ENCODE measurements around the gene FGD3.

The FGD3 gene

DNA sequence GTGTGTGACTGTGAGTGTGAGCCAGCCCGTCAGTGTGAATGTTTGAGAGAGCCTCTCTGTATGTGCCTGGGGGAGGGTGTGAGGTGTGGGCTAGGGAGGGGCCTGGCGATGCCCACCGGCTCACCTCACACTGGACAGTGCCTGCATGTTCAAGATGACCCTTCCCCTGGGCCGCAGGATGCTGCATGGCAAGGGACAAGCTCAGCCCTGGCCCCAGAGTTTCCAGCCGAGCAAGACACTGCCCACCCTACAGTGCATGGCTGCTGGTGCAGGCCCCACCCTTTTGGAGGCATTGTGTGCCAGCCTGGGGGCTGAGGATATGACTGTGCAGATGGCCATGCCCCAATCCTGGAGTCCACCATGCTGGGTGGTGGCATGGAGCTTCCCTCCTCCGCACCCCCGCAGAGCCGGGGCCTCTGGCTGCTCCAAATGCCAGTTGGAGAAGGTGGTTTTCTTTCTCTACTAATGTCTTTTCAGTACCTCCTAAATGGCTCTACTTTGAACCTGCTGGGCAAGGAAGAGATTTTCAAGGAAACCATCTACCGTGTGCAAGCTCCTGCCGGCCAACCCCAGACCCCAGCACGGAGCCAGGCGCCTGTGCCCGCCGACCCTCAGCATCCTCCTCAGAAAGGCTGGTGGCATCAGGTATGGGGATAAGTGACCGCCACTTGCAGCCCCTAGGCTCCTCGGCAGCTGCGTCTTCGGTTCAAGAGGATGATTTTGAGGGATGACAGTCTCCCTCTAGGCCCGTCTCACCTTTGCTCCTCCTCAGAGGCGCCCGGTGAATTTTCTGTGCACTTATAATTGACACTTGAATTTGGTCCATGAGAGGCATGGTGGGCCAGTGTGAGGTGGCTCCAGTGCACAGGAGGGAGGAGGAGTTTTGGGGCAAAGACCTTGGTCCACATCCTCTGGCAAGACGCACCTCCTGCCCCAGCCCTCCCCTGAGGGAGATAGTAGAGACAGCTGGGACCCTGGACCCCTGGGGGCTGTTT lies 27.7 kb downstream of the FGD3 start:
- DNase-seq = no peak
- no peak overlapping the region for H2AK5ac ChIP-seq (ENCODE audit: low read length, severe bottlenecking)
- no peaks in the 10 kb centered on the region for H3K79me1 ChIP-seq (replicated peaks; ENCODE audit: low read length, poor library complexity, severe bottlenecking)

GRCh38 chr9:92976431-92976830 lies 29.1 kb downstream of the FGD3 start:
- 90% methylated on average over 16 of the region's 16 CpGs for WGBS
- Histone ChIP-seq H2BK120ac (ENCODE audit: low read depth, low read length) (no peak overlapping the region), H3K4me2 (ENCODE audit: low read length, poor library complexity, severe bottlenecking) (no peak overlapping the region), H3K9ac (ENCODE audit: low read length) (no peak overlapping the region), H4K8ac (ENCODE audit: low read length) (no peak overlapping the region), H3K79me1 (replicated peaks; ENCODE audit: low read length, poor library complexity, severe bottlenecking) (no peaks in the 10 kb centered on the region), H3K14ac (ENCODE audit: low read length in 2 of 2) (no peak overlapping the region), H2BK5ac (ENCODE audit: low read depth, low read length, poor library complexity, severe bottlenecking) (no peak overlapping the region), H3K4ac (ENCODE audit: low read depth in 1 of 2, low read length in 2 of 2) (no peak overlapping the region), H3K4me3 (ENCODE audit: insufficient read depth in 1 of 2, low read depth in 1 of 2, low read length in 2 of 2) (no peak overlapping the region), H2BK15ac (ENCODE audit: low read depth, poor library complexity, severe bottlenecking) (no peak overlapping the region), H4K91ac (ENCODE audit: low read length) (no peak overlapping the region), H3K18ac (ENCODE audit: low read depth in 1 of 2, low read length in 2 of 2) (no peak overlapping the region), H3K9me3 (ENCODE audit: control insufficient read depth, low read length) (no peaks in the 10 kb centered on the region), H3K27ac (ENCODE audit: low read length, poor library complexity, severe bottlenecking) (no peak overlapping the region), H2BK12ac (ENCODE audit: low read length in 2 of 2) (no peak overlapping the region), H3K36me3 (ENCODE audit: control insufficient read depth in 1 of 2, insufficient read depth in 2 of 2, low read depth in 1 of 2, low read length in 2 of 2) (no peaks in the 10 kb centered on the region), H3K4me1 (ENCODE audit: control insufficient read depth, insufficient read depth, low read depth, low read length) (peaks cover 2% of the 10 kb centered on the region), H3K27me3 (ENCODE audit: control insufficient read depth in 1 of 2, insufficient read depth in 1 of 2, low read length in 2 of 2) (peaks cover 0 to 22% of the 10 kb centered on the region in 2 experiments), H2AK5ac (ENCODE audit: low read length, severe bottlenecking) (no peak overlapping the region), H2AFZ (ENCODE audit: low read depth, low read length) (no peak overlapping the region), H3K23ac (ENCODE audit: low read length in 2 of 2) (no peak overlapping the region)
- no peak for DNase-seq

More for the DNA sequence above, 27.7 kb downstream of the FGD3 start:
- Histone ChIP-seq H3K9me3 (ENCODE audit: control insufficient read depth, low read length) (no peaks in the 10 kb centered on the region), H3K18ac (ENCODE audit: low read depth in 1 of 2, low read length in 2 of 2) (no peak overlapping the region), H3K27ac (ENCODE audit: low read length, poor library complexity, severe bottlenecking) (no peak overlapping the region), H3K14ac (ENCODE audit: low read length in 2 of 2) (no peak overlapping the region), H2AFZ (ENCODE audit: low read depth, low read length) (no peak overlapping the region), H2BK12ac (ENCODE audit: low read length in 2 of 2) (no peak overlapping the region), H4K8ac (ENCODE audit: low read length) (no peak overlapping the region), H3K4ac (ENCODE audit: low read depth in 1 of 2, low read length in 2 of 2) (no peak overlapping the region), H3K27me3 (ENCODE audit: control insufficient read depth in 1 of 2, insufficient read depth in 1 of 2, low read length in 2 of 2) (peaks cover 0 to 22% of the 10 kb centered on the region in 2 experiments), H2BK15ac (ENCODE audit: low read depth, poor library complexity, severe bottlenecking) (no peak overlapping the region), H3K23ac (ENCODE audit: low read length in 2 of 2) (no peak overlapping the region), H2BK120ac (ENCODE audit: low read depth, low read length) (no peak overlapping the region), H4K91ac (ENCODE audit: low read length) (peak overlapping the region; percentile 25), H3K4me2 (ENCODE audit: low read length, poor library complexity, severe bottlenecking) (no peak overlapping the region), H3K4me3 (ENCODE audit: insufficient read depth in 1 of 2, low read depth in 1 of 2, low read length in 2 of 2) (no peak overlapping the region), H3K9ac (ENCODE audit: low read length) (no peak overlapping the region), H3K4me1 (ENCODE audit: control insufficient read depth, insufficient read depth, low read depth, low read length) (peaks cover 2% of the 10 kb centered on the region), H3K36me3 (ENCODE audit: control insufficient read depth in 1 of 2, insufficient read depth in 2 of 2, low read depth in 1 of 2, low read length in 2 of 2) (no peaks in the 10 kb centered on the region), H2BK5ac (ENCODE audit: low read depth, low read length, poor library complexity, severe bottlenecking) (no peak overlapping the region)
- 80% methylated on average over 20 of the region's 22 CpGs for WGBS

DNA sequence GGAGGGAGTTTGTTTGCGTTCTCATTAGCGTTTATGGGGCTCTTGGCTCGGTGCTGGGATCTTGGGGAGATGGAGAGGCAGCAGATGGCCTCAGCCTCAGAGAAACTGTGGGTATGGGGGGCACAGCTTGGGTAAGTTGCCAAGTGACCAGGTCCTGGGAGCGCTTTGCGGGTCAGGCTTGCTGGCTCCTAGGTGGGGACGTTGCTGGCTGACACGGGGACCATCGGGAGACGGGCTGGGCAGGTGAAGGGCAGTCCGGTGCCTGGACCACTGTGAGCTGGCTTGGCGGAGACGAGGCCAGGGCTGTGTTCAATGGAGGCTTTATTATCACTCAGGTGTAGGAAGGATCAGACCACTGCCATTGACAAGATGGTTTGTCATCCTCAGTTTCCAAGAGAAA lies 30.0 kb downstream of the FGD3 start:
- Histone ChIP-seq H3K4me3 (ENCODE audit: insufficient read depth in 1 of 2, low read depth in 1 of 2, low read length in 2 of 2) (no peak overlapping the region), H2BK5ac (ENCODE audit: low read depth, low read length, poor library complexity, severe bottlenecking) (no peak overlapping the region), H3K4me2 (ENCODE audit: low read length, poor library complexity, severe bottlenecking) (no peak overlapping the region), H3K18ac (ENCODE audit: low read depth in 1 of 2, low read length in 2 of 2) (no peak overlapping the region), H3K36me3 (ENCODE audit: control insufficient read depth in 1 of 2, insufficient read depth in 2 of 2, low read depth in 1 of 2, low read length in 2 of 2) (no peaks in the 10 kb centered on the region), H3K9me3 (ENCODE audit: control insufficient read depth, low read length) (peaks cover 6% of the 10 kb centered on the region), H3K23ac (ENCODE audit: low read length in 2 of 2) (no peak overlapping the region), H4K8ac (ENCODE audit: low read length) (no peak overlapping the region), H2BK12ac (ENCODE audit: low read length in 2 of 2) (no peak overlapping the region), H3K27me3 (ENCODE audit: control insufficient read depth in 1 of 2, insufficient read depth in 1 of 2, low read length in 2 of 2) (peaks cover 0 to 22% of the 10 kb centered on the region in 2 experiments), H3K4me1 (ENCODE audit: control insufficient read depth, insufficient read depth, low read depth, low read length) (peaks cover 2% of the 10 kb centered on the region), H2BK120ac (ENCODE audit: low read depth, low read length) (no peak overlapping the region), H3K27ac (ENCODE audit: low read length, poor library complexity, severe bottlenecking) (no peak overlapping the region), H3K14ac (ENCODE audit: low read length in 2 of 2) (no peak overlapping the region), H2BK15ac (ENCODE audit: low read depth, poor library complexity, severe bottlenecking) (no peak overlapping the region), H3K9ac (ENCODE audit: low read length) (no peak overlapping the region), H4K91ac (ENCODE audit: low read length) (no peak overlapping the region), H3K4ac (ENCODE audit: low read depth in 1 of 2, low read length in 2 of 2) (no peak overlapping the region), H2AK5ac (ENCODE audit: low read length, severe bottlenecking) (no peak overlapping the region), H2AFZ (ENCODE audit: low read depth, low read length) (no peak overlapping the region), H3K79me1 (replicated peaks; ENCODE audit: low read length, poor library complexity, severe bottlenecking) (no peaks in the 10 kb centered on the region)
- DNase-seq = no peak
- WGBS = 87% methylated on average over 12 of the region's 12 CpGs

- no peak overlapping the region for H2AFZ ChIP-seq (ENCODE audit: low read depth, low read length)
- no peaks in the 10 kb centered on the region for H3K36me3 ChIP-seq (ENCODE audit: control insufficient read depth in 1 of 2, insufficient read depth in 2 of 2, low read depth in 1 of 2, low read length in 2 of 2)
- H2BK15ac ChIP-seq (ENCODE audit: low read depth, poor library complexity, severe bottlenecking) = no peak overlapping the region
- no peak overlapping the region for H3K27ac ChIP-seq (ENCODE audit: low read length, poor library complexity, severe bottlenecking)
- peaks cover 2% of the 10 kb centered on the region for H3K4me1 ChIP-seq (ENCODE audit: control insufficient read depth, insufficient read depth, low read depth, low read length)
- H3K79me1 ChIP-seq (replicated peaks; ENCODE audit: low read length, poor library complexity, severe bottlenecking) = no peaks in the 10 kb centered on the region
- H3K27me3 ChIP-seq (ENCODE audit: control insufficient read depth in 1 of 2, insufficient read depth in 1 of 2, low read length in 2 of 2) = peaks cover 0 to 22% of the 10 kb centered on the region in 2 experiments
- H3K18ac ChIP-seq (ENCODE audit: low read depth in 1 of 2, low read length in 2 of 2) = no peak overlapping the region
- no peak overlapping the region for H3K4me3 ChIP-seq (ENCODE audit: insufficient read depth in 1 of 2, low read depth in 1 of 2, low read length in 2 of 2)
- H3K9me3 ChIP-seq (ENCODE audit: control insufficient read depth, low read length) = peaks cover 9% of the 10 kb centered on the region
- H2BK5ac ChIP-seq (ENCODE audit: low read depth, low read length, poor library complexity, severe bottlenecking) = no peak overlapping the region
- H3K14ac ChIP-seq (ENCODE audit: low read length in 2 of 2) = no peak overlapping the region
- no peak overlapping the region for H3K9ac ChIP-seq (ENCODE audit: low read length)
- H2BK120ac ChIP-seq (ENCODE audit: low read depth, low read length) = no peak overlapping the region
- 93% methylated on average over 2 of the region's 4 CpGs for WGBS
- no peak overlapping the region for H2AK5ac ChIP-seq (ENCODE audit: low read length, severe bottlenecking)
- H3K4me2 ChIP-seq (ENCODE audit: low read length, poor library complexity, severe bottlenecking) = no peak overlapping the region
- DNase-seq = no peak
- no peak overlapping the region for H3K4ac ChIP-seq (ENCODE audit: low read depth in 1 of 2, low read length in 2 of 2)
- H2BK12ac ChIP-seq (ENCODE audit: low read length in 2 of 2) = no peak overlapping the region
- no peak overlapping the region for H3K23ac ChIP-seq (ENCODE audit: low read length in 2 of 2)
- no peak overlapping the region for H4K91ac ChIP-seq (ENCODE audit: low read length)
- H4K8ac ChIP-seq (ENCODE audit: low read length) = no peak overlapping the region
Observed at GRCh38 chr9:92978345-92978875, 31.1 kb downstream of the FGD3 start.
